Measurements from ENCODE around the gene APOA1.

Gene APOA1

DNA sequence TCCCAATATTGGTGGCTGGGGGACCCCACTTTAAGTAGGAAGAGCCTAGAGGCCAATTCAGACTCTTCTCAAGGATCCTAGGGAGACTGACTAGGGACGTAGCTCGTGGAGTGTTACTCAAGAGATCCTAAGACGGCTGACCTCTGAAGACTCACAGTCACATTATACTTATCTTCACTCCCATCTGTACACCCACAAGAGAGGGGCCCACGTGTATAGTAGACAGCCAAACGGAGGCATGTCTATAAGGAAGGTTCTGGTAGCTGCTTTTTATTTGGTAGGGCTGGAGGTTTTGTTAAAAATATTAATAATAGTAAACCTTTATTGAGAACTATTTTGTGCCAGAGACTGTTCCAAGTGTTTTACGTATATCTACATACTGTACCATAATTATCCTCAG lies 22.9 kb upstream of the APOA1 start:
- in situ Hi-C loops (cut with MboI; ENCODE audit: low sequenced_read_pairs), result no loop called here

DNA sequence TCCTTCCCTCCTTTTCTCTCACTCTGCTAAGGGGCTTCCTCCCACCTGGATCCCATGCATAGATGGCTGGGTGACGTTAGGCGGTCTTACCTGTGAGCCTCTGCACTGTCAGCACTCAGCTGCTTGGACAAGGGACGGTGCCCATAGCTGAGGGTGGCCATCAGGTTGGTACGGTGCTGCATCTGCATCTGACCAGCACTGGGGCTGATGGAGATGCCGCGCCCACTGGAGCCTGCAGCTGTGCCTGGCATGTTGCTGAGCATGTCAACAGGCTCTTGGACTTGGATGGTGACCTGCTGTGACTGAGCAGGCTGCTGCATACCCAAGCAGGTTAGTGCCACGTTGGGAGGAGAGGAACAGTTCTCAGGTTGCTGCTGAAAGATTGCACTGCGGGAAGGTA lies 21.8 kb upstream of the APOA1 start:
- in situ Hi-C loops (cut with MboI; ENCODE audit: low sequenced_read_pairs), result no loop called here

DNA sequence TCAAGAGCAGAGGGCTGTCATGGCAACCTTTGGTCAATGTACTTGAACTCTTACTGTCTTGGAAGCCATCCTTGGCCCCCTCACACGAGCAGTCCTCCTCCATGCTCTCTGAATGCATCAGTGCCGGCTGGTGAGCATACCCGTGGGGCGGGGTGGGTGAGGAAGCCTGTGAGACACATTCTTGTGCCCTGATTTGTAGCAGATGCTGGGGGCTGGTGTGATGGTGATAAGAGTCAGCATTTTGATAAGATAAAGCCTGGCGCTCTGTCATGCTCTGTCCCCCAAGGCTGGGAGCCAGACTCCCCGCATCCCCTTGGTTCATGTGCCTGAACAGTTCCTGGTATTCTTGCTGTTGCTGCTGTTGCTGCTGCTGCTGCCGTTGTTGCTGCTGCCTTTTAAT lies 20.5 kb upstream of the APOA1 start:
- in situ Hi-C loops (cut with MboI; ENCODE audit: low sequenced_read_pairs), result no loop called here

DNA sequence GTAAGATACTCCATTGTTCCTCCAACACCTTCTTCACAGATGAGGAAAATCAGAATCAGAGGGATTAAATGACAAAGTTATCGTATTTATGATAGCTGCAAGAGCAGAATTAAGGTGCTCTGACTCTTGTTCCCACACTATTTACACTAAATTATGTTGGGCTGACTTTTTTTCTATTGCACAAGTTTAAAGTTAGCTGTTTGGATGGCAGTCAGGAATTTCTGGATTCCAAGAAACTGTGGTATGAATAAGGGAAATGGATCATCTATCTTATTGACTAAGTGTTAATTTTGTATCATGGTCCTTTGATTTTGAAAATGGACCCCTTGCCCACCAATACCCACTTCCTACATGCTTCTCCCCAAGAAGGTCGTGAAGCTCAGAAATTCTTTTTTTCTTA lies 19.9 kb upstream of the APOA1 start:
- in situ Hi-C loops (cut with MboI; ENCODE audit: low sequenced_read_pairs), result no loop called here

DNA sequence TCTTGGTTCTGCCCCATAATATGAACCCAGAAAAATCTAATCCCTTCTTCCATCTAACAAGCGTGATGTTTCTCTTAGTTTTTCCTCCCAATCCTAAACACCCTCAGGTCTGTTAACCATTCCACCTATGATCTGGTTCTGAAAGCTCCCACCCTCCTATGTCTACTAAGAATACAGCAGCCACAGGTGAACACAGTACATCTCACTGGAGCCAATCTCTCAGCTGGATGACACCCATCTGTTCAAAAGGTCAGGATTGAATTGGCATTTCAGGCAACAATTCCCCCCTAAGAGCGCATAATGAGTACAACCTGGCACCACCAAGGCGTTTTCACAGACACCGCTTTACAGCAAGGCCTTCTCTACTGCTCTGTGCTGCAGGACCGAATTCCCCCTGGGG lies 19.0 kb upstream of the APOA1 start:
- in situ Hi-C loops (cut with MboI; ENCODE audit: low sequenced_read_pairs), result no loop called here

DNA sequence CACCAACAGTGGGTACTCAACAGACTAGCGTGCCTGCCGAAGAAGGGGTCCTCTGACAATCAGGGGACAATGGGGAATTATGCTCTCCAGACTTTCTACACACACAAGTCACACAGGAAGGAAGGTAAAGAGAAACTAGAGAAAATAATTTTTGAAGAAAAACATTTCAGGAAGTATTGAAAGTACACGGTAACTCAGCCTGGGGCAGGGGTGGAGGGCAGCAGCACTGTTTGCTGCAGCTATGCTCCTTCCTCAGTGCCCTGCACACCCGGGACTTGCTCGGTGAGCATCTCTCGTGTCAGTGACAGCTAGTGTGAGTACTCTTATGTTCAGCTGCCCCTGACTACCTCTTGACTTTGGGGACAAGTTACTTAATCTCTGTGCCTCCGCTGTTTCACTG lies 18.0 kb upstream of the APOA1 start:
- in situ Hi-C loops (cut with MboI; ENCODE audit: low sequenced_read_pairs), result no loop called here

DNA sequence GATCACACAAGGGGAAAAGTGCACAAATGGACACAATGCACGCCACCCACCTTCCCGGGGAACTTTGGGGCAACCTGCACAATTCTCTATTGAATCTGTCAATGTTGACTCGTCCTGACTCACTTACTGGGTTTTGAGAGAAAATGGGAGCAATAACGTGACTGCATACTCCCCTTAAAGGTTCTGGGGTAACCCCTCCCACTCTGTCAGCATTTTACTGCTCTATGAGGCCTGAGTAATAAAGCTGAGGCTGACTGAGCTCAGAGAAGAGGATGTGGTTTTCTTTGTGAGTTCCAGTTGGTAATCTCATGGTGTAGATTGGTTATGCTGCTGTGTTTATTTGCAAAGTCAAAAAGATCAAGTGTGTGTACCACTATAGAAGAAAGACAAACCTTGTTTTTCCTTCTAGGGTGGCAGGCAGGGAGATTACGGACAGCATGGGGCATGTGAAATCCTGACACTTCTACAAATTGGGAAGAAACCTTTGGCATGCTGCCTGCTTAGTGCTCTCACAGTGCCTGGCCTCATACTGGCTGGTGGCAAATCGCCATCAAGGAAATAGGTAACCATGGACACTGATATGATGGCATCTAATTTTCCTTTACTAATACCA lies 16.1 kb upstream of the APOA1 start:
- in situ Hi-C loops (cut with MboI; ENCODE audit: low sequenced_read_pairs), result no loop called here

DNA sequence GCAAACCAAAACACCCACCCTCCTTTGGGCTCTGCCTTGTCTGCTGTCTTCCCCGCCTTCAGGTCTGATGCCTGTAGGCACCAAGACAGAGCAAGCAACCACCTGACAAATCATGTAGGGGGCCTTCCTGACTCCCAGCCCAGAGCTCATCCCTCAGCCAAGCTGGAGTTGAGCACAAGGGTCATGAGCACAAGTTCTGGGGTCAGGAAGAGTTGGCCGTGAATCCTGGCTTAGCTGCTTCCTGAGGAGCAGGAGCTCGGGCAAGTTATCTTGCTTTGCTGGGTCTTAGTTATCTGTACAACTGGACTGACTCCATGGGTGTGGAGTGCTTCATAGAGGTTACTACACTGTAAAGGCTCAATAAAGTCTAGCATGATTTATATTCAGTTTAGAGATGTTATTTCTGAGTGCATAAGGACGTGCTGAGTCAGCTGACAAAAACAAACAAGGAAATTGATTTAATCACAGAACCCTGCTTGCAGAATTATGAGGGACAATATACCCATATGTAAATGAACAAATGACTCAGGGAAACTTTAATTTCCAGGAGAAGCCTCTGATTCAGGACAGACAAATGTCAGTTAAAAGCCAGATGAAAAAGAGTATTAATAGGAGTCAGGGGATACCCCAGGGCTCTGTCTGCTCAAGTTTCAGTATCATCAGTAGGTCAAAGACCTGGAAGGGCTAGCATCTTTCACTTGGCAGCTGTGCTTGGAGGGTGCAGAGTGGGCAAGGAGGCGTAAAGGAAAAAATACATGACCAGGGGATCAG lies 15.0 kb upstream of the APOA1 start:
- in situ Hi-C loops (cut with MboI; ENCODE audit: low sequenced_read_pairs), result no loop called here

DNA sequence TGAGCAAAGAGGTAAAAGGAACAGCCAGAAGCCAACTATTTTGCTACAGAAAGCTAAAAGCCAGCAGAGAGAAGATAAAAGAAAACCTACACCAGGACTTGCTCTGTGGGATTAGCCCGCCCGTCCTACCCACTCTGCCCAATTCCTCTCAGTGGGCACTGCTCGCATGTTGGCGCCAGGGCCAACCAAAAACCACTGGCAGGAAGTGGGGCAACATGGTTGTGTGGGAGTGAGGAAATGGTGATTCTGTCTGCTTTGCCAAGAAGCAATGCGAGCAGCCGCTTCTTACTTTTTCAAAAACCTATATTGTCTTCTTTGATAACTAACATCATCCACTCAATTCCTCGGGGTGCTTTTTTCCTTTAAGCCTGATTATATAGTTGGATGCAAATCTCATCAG lies 14.2 kb upstream of the APOA1 start:
- in situ Hi-C loops (cut with MboI; ENCODE audit: low sequenced_read_pairs), result no loop called here

DNA sequence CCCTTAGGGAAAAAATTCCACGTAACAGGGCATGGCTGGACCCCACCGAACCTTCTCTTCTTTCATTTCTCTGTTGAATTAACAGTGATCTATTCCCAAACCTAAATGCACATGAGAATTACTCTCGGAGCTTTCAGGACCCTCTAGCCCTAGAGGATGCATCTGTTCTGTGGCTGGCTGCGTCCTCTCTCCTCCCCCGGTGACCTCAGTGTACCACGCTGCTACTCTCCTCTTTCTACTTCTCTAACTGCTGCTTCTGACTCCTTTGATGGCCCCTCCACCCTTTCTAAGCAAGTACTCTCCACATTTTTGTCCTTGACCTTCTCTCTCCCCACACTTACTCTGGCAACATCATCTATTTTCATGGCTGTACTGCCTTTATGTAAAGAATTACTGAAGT lies 12.1 kb upstream of the APOA1 start:
- in situ Hi-C loops (cut with MboI; ENCODE audit: low sequenced_read_pairs), result no loop called here

DNA sequence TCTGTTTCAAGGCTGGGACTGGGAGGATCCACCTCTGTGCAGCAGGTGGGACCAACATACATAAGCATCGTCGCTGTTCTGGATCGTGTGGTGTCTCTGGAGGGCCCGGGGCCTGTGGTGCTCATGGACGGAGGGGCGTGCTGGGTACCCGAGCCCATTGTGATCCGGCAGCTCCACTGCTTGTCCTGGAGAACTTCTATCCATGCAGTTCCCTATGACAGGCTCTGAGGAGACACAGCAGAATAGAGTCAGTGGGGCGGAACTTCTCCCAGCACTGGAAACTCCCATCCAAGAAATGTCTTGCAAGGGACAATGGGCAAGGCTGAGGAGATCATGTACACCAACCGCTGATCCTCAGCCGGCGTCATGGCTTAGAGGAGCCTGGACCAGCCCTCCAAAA lies 11.6 kb upstream of the APOA1 start:
- in situ Hi-C loops (cut with MboI; ENCODE audit: low sequenced_read_pairs), result no loop called here

DNA sequence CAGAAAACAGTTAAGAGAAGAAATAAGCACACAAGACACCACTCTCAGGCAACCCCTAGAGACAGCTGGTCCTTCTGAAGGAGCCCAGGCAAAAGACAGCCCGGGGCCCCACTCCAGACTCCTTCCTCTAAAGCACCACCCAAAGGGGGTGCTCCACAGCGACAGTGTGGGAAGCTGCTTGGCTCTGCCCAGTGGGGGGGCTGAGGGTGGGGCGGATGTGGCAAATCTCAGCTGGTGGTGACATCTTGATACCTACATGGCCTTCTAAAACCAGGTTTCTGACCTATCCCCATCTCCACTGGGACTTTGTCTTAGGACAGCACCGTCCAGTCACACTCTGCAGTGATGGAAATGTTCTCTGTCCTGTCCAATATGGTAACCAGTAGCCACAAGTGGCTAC lies 10.2 kb upstream of the APOA1 start:
- in situ Hi-C loops (cut with MboI; ENCODE audit: low sequenced_read_pairs), result no loop called here

DNA sequence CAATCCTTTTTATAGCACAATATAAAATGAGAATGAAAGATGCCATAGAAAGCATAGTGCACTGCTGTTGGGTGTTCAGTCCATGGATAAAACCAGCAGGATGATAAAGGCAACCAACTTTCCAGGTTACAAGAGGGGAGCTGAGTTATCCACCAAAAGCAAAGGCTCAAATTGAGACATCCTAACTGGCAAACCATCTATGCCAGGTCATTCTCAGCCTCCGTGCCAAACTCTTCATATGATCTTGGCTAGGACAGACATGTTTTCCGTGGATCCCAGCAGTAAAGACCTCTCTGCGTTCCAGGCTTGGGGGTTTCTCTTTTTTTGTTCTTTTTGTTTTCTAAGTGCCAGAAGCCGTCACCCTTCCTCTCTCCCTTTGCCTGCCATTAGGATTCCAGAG lies 7.3 kb upstream of the APOA1 start:
- in situ Hi-C loops (cut with MboI; ENCODE audit: low sequenced_read_pairs), result no loop called here

DNA sequence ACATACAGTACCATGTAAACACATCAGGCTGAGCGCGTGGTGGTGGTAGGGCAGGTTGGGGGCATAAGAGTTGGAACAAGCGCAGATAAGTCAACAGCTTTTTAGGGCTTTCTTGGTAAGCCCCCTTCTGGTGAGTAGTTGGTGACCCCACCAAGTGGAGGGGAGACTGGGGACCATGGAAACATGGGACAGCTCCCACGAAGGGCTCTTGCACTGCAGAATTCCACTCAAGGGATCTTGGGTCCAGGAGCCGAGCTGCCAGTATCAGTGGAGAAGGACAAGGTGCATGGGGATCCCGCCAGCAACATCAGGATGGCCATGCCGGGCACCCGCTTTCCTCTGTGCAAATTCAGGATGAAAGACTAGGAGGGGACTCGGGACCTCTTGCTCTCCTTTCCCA lies 6.2 kb upstream of the APOA1 start:
- in situ Hi-C loops (cut with MboI; ENCODE audit: low sequenced_read_pairs), result no loop called here

DNA sequence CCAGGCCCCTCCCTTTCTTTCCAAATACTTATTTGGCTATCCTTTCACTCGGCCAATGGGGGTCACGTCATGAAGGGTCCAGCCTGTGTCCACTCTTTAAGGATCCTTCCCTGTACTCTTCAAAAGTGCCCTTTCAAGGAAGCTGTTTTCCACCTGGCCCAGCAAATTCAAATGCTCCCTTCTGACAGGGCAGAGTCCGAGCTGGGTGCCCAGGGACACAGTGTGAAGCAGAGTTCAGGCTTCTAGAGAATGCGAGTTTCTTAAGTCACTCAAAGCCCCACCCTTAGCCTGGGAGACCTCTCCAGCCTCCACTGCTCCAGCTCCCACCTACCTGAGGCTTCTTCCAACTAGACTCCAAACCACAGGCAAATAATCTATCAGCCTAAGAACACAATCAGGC lies 5.5 kb upstream of the APOA1 start:
- in situ Hi-C loops (cut with MboI; ENCODE audit: low sequenced_read_pairs), result no loop called here

DNA sequence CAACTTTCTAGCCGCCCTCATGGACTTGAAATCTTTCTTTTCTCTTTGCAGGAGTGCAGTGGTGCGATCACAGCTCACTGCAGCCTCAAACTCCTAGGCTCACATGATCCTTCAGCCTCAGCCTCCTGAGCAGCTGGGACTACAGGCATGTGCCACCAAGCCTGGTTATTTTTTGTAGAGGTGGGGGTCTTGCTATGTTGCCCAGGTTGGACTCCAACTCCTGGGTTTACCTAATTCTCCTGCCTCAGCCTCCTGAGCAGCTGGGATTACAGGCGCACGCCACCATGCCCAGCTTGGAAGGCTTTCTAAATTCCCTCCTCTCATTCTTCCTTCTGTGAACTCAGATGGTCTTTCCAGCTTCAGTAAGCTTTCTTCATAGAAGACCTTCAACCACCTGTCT lies 4.7 kb upstream of the APOA1 start:
- in situ Hi-C loops (cut with MboI; ENCODE audit: low sequenced_read_pairs), result no loop called here

DNA sequence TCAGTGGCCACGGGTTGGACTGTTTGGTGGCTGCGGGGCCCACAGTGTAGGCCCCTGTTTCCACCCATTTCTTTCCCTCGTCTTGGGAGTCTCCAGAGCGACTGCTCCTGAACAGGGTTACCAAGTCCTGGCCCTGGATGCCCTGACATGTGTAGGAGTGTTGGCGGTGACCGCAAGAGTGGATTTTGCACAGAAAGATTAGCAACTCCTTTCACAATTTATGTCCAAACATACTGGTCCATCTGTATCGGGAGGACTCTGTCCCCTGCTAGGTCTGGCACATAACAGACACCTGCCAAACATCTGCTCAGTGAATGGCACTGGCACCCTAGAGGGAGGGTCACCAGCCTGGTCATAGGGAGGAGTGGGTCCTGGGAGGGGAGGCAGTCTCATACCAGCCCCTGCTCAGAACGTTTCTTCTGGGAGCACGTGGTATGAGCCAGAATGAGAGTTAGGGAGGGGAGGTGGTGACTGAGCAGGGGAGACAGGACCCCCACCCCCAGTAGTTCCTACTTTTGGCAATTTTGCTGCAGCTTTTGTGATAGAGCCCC lies 3.4 kb upstream of the APOA1 start:
- in situ Hi-C loops (cut with MboI; ENCODE audit: low sequenced_read_pairs), result no loop called here

DNA sequence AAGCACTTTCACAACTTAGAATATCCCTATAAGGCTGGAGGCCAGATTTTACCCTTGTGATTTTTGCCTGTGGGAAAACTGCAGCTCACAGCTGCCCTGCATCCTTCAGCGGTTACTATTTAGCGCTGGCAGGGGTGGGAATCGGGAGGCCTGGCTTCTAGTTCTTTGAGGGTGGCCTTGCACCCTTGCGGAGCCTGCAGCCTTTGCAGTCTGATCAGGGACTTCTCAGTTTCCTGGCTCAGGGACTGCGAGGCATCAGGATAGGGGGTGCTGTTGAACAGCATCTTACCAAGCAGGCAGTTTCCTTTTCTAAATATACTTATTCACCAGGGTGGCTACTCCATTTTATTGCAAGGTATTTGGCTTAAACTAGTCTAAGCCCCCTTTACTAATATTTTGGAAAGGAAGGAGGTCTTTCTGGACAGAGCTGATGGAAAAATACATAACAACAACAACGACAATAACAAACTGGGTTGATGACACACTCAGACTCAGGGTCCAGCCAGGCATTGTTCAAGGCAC lies 2.9 kb upstream of the APOA1 start:
- in situ Hi-C loops (cut with MboI; ENCODE audit: low sequenced_read_pairs), result no loop called here

DNA sequence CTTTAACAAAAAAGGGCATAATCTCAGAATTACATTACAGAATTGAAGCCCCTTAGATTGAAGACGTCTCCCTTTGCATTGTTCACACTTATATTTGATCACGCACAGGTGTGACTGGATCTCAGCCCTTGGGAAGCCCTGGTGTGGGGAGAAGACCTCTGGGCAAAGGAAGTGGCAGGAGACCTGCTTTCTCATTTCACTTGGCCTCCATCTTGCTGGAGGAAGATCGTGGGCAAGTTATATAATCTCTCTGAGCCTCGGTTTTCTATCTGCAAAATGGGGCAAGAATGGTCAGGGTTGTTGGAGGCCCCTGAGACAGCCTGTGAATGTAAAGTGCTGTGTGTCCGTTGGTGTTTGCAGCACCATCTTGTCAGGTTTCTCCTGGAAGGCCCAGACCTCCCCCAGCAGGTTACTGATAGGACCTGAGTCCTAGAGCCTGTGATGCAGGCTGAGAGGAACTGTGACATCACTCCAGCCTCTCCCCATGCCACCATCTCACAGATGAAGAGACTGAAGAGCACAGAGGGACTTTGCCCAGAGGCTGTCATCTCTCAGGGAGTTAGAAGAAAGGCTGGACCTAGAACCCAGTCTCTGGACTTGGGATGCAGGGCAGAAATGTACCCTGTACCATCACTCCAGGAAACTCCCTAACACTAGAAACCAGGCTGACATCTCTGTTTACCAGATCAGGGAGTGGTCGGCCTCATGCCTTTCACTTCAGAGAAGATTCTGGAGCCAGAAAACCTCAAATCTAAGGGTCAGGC lies 1.1 kb upstream of the APOA1 start:
- in situ Hi-C loops (cut with MboI; ENCODE audit: low sequenced_read_pairs), result no loop called here

DNA sequence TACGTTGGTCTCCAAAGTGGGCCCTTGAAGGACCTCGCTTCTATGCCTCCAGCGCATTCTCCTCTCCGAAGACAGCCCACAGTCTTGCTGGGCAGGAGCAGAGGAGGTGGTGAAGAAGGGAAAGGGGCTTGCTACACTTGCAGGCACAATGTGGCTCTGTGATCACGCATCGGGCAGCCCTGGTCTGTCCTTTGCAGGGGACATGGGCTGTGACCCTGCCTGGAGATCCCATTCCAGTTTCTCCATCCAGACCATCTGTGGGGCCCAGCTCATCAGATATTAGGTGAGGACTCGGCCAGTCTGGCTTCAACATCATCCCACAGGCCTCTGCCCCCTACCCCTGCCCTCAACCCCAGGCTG lies 810 bp downstream of the APOA1 start:
- in situ Hi-C loops (cut with MboI; ENCODE audit: low sequenced_read_pairs), result no loop called here

DNA sequence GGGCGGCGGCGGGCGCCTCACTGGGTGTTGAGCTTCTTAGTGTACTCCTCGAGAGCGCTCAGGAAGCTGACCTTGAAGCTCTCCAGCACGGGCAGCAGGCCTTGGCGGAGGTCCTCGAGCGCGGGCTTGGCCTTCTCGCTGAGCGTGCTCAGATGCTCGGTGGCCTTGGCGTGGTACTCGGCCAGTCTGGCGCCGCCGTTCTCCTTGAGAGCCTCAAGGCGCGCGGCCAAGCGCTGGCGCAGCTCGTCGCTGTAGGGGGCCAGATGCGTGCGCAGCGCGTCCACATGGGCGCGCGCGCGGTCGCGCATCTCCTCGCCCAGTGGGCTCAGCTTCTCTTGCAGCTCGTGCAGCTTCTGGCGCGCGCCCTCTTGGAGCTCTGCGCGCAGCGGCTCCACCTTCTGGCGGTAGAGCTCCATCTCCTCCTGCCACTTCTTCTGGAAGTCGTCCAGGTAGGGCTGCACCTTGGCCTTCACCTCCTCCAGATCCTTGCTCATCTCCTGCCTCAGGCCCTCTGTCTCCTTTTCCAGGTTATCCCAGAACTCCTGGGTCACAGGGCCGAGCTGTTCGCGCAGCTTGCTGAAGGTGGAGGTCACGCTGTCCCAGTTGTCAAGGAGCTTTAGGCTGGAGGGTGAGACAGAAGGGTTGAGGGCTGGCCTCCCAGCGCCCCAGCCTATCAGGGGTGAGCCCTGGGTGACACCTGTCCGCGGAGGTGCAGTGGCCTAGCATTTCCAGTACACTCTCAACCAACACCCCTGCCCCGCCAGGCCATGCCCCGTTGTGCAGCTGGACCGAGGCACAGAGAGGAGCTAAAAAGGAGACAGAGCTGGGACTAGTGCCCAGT lies 1.4 kb downstream of the APOA1 start:
- in situ Hi-C loops (cut with MboI; ENCODE audit: low sequenced_read_pairs), result no loop called here
